Measurements from ENCODE around the gene CAMSAP1.

GRCh38 chr9:135887021-135887507 lies 20.3 kb downstream of the CAMSAP1 start:
- TF ChIP-seq CTCF (IDR thresholded peaks at IDR 0.05; ENCODE audit: low read depth, low read length) (no peak), EZH2phosphoT487 (IDR thresholded peaks at IDR 0.05; ENCODE audit: low read depth) (no peak)

Measured in OCI-LY3 (cell line).